ENCODE measurements around the gene CDS2. TPM values are rescaled to one million over a fixed set of nuclear protein-coding genes. Genes with fewer than 3 reads are reported as not detected.

Gene CDS2
- total and polyA plus RNA-seq, 2 of the 13 experiments (the other 11 are each of a cell fraction or from before 2014, with no cell fraction given), result 81.3 to 153 TPM

DNA sequence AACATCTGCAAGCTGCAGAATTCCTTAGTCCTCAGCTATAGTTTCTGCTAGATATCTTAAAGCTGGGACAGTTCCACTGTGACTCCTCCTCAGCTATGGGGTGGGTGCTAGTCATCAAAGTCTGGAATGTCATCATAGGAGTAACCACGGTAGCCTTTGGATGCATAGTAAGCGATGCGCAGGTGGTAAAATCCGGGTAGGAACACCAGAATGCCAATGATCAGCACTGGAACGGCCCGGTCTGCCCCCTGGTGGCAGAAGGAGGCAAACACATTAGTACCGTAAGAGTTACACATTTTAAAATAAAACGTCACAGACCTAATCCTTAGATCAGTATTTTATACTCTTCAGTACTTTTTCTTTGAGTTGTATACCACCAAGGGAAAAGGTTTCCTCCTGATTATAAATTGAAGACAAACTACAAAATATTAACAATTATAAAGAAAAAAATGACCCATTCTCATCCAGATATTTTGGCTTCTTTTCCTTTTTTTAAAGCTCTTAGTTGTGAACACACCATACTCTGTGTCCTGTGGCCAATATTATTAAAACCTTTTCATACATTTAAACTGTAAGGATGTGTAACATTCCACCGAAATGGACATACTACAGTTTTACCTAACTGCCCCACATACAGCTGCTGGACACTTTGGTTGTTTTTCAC is 26.0 kb upstream of the CDS2 start (continued):
- TF ChIP-seq AHDC1 (CRISPR knock-in tag; IDR thresholded peaks at IDR 0.05; ENCODE audit: borderline replicate concordance) (no peak), ZNF383 (CRISPR knock-in tag; IDR thresholded peaks at IDR 0.05; ENCODE audit: borderline replicate concordance) (no peak), HDAC2 (CRISPR knock-in tag; IDR thresholded peaks at IDR 0.05) (0 out of 2 replicates have a peak, but pooled peaks have one; percentile 33), KDM1A (CRISPR knock-in tag; IDR thresholded peaks at IDR 0.05) (no peak), ARID4A (CRISPR knock-in tag; IDR thresholded peaks at IDR 0.05; ENCODE audit: borderline replicate concordance) (no peak), KLF16 (CRISPR knock-in tag; IDR thresholded peaks at IDR 0.05) (0 out of 4 replicates have a peak, but pooled peaks of 1 of the 2 experiments have one; percentile 16), DBP (CRISPR knock-in tag; IDR thresholded peaks at IDR 0.05; ENCODE audit: not compliant biosample characterization) (no peak), ZNF296 (CRISPR knock-in tag; conservative IDR thresholded peaks at IDR 0.05) (no peak)
- TF ChIP-seq, protein P1, sequence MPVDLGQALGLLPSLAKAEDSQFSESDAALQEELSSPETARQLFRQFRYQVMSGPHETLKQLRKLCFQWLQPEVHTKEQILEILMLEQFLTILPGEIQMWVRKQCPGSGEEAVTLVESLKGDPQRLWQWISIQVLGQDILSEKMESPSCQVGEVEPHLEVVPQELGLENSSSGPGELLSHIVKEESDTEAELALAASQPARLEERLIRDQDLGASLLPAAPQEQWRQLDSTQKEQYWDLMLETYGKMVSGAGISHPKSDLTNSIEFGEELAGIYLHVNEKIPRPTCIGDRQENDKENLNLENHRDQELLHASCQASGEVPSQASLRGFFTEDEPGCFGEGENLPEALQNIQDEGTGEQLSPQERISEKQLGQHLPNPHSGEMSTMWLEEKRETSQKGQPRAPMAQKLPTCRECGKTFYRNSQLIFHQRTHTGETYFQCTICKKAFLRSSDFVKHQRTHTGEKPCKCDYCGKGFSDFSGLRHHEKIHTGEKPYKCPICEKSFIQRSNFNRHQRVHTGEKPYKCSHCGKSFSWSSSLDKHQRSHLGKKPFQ (CRISPR knock-in tag; IDR thresholded peaks at IDR 0.05; ENCODE audit: insufficient replicate concordance), result no peak
- TF ChIP-seq, protein P2, sequence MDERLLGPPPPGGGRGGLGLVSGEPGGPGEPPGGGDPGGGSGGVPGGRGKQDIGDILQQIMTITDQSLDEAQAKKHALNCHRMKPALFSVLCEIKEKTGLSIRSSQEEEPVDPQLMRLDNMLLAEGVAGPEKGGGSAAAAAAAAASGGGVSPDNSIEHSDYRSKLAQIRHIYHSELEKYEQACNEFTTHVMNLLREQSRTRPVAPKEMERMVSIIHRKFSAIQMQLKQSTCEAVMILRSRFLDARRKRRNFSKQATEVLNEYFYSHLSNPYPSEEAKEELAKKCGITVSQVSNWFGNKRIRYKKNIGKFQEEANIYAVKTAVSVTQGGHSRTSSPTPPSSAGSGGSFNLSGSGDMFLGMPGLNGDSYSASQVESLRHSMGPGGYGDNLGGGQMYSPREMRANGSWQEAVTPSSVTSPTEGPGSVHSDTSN (CRISPR knock-in tag; IDR thresholded peaks at IDR 0.05), result no peak

Measured in HepG2 (cell line).